Natural killer cell (primary cell): Measurements from ENCODE around the gene JOSD2. TPM values are rescaled to one million over a fixed set of nuclear protein-coding genes. Genes with fewer than 3 reads are reported as not detected.
A peak's percentile ranks its signal among the peaks of the same experiment; 100 is the strongest.

Experiments
- ATAC-seq, 3 donors: fragments of 150-1000 bp in 2 of 3; fragments of 200-7000 bp in 1 of 3; cut with Tn5 transposase; 1 replicate in 1 of 3; 2 replicates in 2 of 3; pipeline ENCODE4 v1.10.0; 2021; ENCODE audit warnings: mild to moderate bottlenecking in 2 of 3, moderate library complexity in 2 of 3
- DNase-seq, 2 donors: peaks; one replicate each; pipeline versions ENCODE4 v3.0.0 to v3.0.0-alpha.2; 2013 to 2021; ENCODE audit warnings: mixed read lengths in 1 of 2
- H3K27ac ChIP-seq: one replicate; pipeline ENCODE4 v1.5.1; 2013; ENCODE audit warnings: mild to moderate bottlenecking, low read length
- H3K27me3 ChIP-seq: one replicate; pipeline ENCODE4 v1.6.1; 2013; ENCODE audit warnings: low read length; ENCODE audit not compliant: control insufficient read depth, insufficient read depth
- H3K36me3 ChIP-seq: one replicate; pipeline ENCODE4 v1.6.1; 2013; ENCODE audit warnings: low read length; ENCODE audit not compliant: control insufficient read depth, insufficient read depth
- H3K4me1 ChIP-seq: one replicate; pipeline ENCODE4 v1.6.1; 2013; ENCODE audit warnings: low read length; ENCODE audit not compliant: control insufficient read depth, insufficient read depth
- H3K4me3 ChIP-seq: one replicate; pipeline ENCODE4 v1.5.1; 2013; ENCODE audit warnings: low read length
- H3K9me3 ChIP-seq: one replicate; pipeline ENCODE4 v1.6.1; 2013; ENCODE audit warnings: low read length; ENCODE audit not compliant: control insufficient read depth, insufficient read depth
- H3K27ac Mint-ChIP-seq, 2 donors: one replicate each; pipeline ENCODE4 v1.8.0; 2022; ENCODE audit warnings: mild to moderate bottlenecking in 2 of 2, mixed read lengths in 2 of 2, moderate library complexity in 1 of 2
- H3K27me3 Mint-ChIP-seq, 2 donors: one replicate each; pipeline ENCODE4 v1.8.0; 2022; ENCODE audit warnings: low read depth in 2 of 2, mixed read lengths in 2 of 2
- H3K36me3 Mint-ChIP-seq: one replicate; pipeline ENCODE4 v1.8.0; 2022; ENCODE audit warnings: mixed read lengths
- H3K4me1 Mint-ChIP-seq, 2 donors: one replicate each; pipeline ENCODE4 v1.8.0; 2022; ENCODE audit warnings: mixed read lengths in 2 of 2
- H3K4me3 Mint-ChIP-seq: one replicate; pipeline ENCODE4 v1.8.0; 2022; ENCODE audit warnings: mild to moderate bottlenecking, moderate library complexity, mixed read lengths
- H3K9me3 Mint-ChIP-seq, 2 donors: one replicate each; pipeline ENCODE4 v1.8.0; 2022; ENCODE audit warnings: mixed read lengths in 2 of 2
- WGBS: methylation state at CpG from one replicate; pipeline ENCODE4 v1.1.7; 2013; ENCODE audit warnings: missing lambda C conversion rate; ENCODE audit not compliant: insufficient coverage; 5-methylcytosine and 5-hydroxymethylcytosine counted together
- intact Hi-C: fragments of 100-400 bp; cut with micrococcal nuclease; formaldehyde crosslinking; loops from one replicate; pipeline ENCODE4 v1.14.2; 2022
- total RNA-seq, 4 donors: library from RNA; stranded (reverse); fragments of 120-200 nt in 1 of 4; gene quantifications; one replicate each; pipeline versions ENCODE4 v1.2.3 to v1.2.4, GENCODE V29; 2013 to 2022
- TF ChIP-seq, protein P1 (sequence below): fragments of 200-600 bp; IDR thresholded peaks from one replicate; pipeline ENCODE4 v1.8.0; 2022; ENCODE audit warnings: antibody characterized with exemption

Gene JOSD2
- total RNA-seq, 3 donors from 2014 or later (not counting 1 experiment from before 2014, with no cell fraction given): 18.8 to 22.0 (median 20.3) TPM

DNA sequence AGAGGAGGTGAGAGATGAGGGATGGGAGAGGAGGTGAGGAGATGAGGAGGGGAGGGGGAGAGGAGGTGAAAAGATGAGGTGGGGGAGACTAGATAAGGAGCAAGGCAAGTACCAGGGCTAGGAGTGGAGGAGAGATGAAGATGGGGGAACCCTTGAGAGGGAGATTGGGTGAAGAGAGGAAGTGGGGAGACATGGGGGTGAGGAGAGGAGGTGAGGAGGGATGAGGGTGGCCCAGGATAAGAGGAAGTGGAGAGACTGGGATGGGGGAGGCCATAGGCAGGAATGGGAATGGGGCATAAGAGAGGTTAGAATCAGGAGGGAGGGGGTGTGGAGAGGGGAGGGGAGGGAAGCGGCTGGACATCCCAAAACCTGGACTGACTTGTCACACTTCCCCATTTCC is 51.4 kb downstream of the JOSD2 start:
- H3K4me3 ChIP-seq: no peak overlapping the region
- peak overlapping the region; percentile 49 for H3K27ac ChIP-seq
- H3K36me3 Mint-ChIP-seq: no peaks in the 10 kb centered on the region
- ATAC-seq (no peak), DNase-seq (no peak)
- no peaks in the 10 kb centered on the region for H3K27me3 ChIP-seq
- H3K27ac Mint-ChIP-seq: no peak overlapping the region
- peaks cover 11% of the 10 kb centered on the region for H3K4me1 ChIP-seq
- no peaks in the 10 kb centered on the region for H3K9me3 Mint-ChIP-seq
- intact Hi-C loops: no loop called here
- peaks cover 0 to 6% of the 10 kb centered on the region in 2 donors for H3K4me1 Mint-ChIP-seq
- H3K27me3 Mint-ChIP-seq: peaks cover 0 to 19% of the 10 kb centered on the region in 2 donors
- no peaks in the 10 kb centered on the region for H3K36me3 ChIP-seq
- no peaks in the 10 kb centered on the region for H3K9me3 ChIP-seq
- TF ChIP-seq, protein P1, sequence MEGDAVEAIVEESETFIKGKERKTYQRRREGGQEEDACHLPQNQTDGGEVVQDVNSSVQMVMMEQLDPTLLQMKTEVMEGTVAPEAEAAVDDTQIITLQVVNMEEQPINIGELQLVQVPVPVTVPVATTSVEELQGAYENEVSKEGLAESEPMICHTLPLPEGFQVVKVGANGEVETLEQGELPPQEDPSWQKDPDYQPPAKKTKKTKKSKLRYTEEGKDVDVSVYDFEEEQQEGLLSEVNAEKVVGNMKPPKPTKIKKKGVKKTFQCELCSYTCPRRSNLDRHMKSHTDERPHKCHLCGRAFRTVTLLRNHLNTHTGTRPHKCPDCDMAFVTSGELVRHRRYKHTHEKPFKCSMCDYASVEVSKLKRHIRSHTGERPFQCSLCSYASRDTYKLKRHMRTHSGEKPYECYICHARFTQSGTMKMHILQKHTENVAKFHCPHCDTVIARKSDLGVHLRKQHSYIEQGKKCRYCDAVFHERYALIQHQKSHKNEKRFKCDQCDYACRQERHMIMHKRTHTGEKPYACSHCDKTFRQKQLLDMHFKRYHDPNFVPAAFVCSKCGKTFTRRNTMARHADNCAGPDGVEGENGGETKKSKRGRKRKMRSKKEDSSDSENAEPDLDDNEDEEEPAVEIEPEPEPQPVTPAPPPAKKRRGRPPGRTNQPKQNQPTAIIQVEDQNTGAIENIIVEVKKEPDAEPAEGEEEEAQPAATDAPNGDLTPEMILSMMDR: no peak
- 40% methylated on average over 1 of the region's 1 CpG for WGBS
- H3K4me3 Mint-ChIP-seq: no peak overlapping the region

DNA sequence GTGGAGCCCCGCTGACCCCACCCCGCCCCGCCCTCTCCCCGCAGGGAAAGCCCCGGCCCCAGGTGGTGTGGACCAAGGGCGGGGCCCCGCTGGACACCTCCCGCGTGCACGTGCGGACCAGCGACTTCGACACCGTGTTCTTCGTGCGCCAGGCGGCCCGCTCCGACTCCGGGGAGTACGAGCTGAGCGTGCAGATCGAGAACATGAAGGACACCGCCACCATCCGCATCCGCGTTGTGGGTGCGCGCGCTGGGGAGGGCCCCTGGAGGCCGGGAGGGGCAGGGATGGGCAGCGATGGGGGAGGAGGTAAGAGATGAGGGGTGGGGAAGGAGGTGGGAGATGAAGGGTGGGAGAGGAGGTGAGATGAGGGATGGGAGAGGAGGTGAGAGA is 51.9 kb downstream of the JOSD2 start:
- H3K4me1 ChIP-seq: peaks cover 11% of the 10 kb centered on the region
- WGBS: 67% methylated on average over 32 of the region's 32 CpGs
- Mint-ChIP-seq H3K27me3 (peaks cover 0 to 17% of the 10 kb centered on the region in 2 donors), H3K27ac (no peak overlapping the region), H3K36me3 (no peaks in the 10 kb centered on the region), H3K4me1 (peaks cover 0 to 6% of the 10 kb centered on the region in 2 donors), H3K4me3 (no peak overlapping the region), H3K9me3 (no peaks in the 10 kb centered on the region)
- H3K9me3 ChIP-seq: no peaks in the 10 kb centered on the region
- intact Hi-C loops: no loop called here
- no peaks in the 10 kb centered on the region for H3K36me3 ChIP-seq
- H3K27ac ChIP-seq: no peak overlapping the region
- TF ChIP-seq, protein P1: no peak
- H3K27me3 ChIP-seq: no peaks in the 10 kb centered on the region
- ATAC-seq: no peak
- no peak overlapping the region for H3K4me3 ChIP-seq
- DNase-seq: no peak

DNA sequence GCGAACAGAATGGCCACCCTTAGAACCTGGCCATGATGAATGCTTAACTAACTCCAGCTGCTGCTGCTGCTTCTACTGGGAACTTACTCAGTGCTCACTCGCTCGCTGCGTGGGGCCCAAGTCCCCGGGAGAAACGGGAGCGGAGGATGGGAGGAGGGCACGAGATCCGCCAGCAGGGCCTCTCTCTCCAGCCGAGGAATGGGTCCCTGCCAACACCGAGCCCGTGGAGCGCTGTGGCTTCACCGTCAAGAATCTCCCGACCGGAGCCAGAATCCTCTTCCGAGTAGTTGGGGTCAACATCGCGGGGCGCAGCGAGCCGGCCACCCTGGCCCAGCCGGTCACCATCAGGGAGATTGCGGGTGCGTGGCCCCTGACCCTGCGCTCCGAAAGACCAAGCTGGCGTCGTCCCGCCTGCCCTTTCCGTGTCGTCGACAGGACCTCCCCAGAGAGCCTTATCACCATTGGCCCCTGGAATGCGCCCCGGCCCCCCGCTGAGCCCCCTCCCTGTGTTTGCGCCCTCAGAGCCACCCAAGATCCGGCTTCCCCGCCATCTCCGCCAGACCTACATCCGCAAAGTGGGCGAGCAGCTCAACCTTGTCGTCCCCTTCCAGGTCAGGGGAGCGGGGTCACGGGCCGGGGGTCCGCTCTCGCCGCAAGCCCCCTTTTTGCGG is 52.5 kb downstream of the JOSD2 start:
- TF ChIP-seq, protein P1: no peak
- Mint-ChIP-seq H3K27ac (no peak overlapping the region), H3K36me3 (no peaks in the 10 kb centered on the region), H3K27me3 (peaks cover 0 to 17% of the 10 kb centered on the region in 2 donors), H3K4me3 (no peak overlapping the region), H3K9me3 (no peaks in the 10 kb centered on the region), H3K4me1 (peaks cover 0 to 6% of the 10 kb centered on the region in 2 donors)
- WGBS: 51% methylated on average over 50 of the region's 50 CpGs
- Histone ChIP-seq H3K36me3 (no peaks in the 10 kb centered on the region), H3K4me1 (peaks cover 11% of the 10 kb centered on the region), H3K27me3 (no peaks in the 10 kb centered on the region), H3K9me3 (no peaks in the 10 kb centered on the region), H3K4me3 (no peak overlapping the region), H3K27ac (no peak overlapping the region)
- ATAC-seq (no peak), DNase-seq (no peak)
- intact Hi-C loops: no loop called here

DNA sequence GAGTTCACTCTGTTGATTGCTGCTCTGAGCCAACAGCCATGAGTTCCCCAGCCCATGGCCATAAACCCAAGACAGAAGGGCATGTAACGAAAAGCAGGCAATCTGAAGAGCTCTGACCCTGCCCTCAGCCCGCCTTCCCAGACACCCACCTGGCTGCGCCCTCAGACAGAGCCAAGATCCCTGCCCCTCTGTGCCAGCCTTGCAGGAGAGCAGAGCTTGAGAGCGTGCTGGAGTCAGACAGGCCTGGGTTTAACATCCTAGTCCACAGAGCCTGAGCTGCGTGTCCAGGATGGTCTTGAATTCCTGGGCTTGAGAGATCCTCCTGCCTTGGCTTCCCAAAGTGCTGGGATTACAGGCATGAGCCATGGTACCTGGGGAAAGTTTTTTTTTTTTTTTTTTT is 53.7 kb downstream of the JOSD2 start:
- Mint-ChIP-seq H3K4me1 (peaks cover 0 to 6% of the 10 kb centered on the region in 2 donors), H3K27ac (no peak overlapping the region), H3K36me3 (no peaks in the 10 kb centered on the region), H3K4me3 (no peak overlapping the region), H3K9me3 (no peaks in the 10 kb centered on the region), H3K27me3 (peaks cover 0 to 14% of the 10 kb centered on the region in 2 donors)
- Histone ChIP-seq H3K9me3 (no peaks in the 10 kb centered on the region), H3K36me3 (no peaks in the 10 kb centered on the region), H3K4me3 (no peak overlapping the region), H3K4me1 (peaks cover 11% of the 10 kb centered on the region), H3K27me3 (no peaks in the 10 kb centered on the region), H3K27ac (no peak overlapping the region)
- 91% methylated on average over 5 of the region's 5 CpGs for WGBS
- DNase-seq (no peak), ATAC-seq (no peak)
- TF ChIP-seq, protein P1: no peak
- intact Hi-C loops: no loop called here
